ENCODE results near the gene GNPTAB.
A peak's percentile ranks its signal among the peaks of the same experiment; 100 is the strongest.

Gene GNPTAB

DNA sequence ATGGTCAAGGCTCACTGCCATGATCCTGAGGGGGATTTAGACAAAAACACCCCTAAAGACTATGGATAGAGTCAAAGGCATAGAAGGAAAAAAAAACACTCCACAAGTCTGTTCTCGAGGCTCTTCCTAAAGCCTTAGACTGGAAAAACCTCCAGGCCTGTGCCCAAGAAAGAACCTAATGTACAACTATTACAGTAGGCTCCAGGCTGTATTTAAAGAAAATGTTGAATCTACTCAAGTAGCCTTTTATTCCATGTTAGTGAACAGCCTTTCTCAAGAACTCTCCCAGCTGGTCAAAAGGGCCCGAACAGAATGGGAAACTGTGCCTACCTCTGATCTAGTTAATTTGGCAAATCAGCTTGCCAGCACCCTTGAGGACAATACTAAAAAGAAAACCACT is 28.3 kb downstream of the GNPTAB start:
- DNase-seq, result no peak

DNA sequence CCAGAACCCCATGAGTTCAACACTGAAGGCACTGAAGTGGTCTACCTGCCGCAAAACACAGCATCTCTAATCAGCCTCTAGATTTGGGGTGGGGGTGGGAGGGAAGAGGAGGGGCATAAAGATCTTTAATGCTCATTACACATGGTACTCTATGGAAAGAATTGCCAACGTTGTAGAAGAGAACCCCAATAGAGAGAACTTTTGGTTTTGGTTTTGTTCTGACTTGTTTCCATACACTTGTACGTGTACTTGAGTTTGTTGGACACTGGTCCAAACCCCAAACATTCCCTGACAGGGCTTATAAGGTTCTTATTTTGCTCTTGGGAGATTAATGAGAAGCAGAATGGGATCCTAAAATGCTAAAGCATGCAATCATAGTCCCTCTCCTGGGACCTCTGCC is 31.0 kb downstream of the GNPTAB start:
- no peak for DNase-seq

DNA sequence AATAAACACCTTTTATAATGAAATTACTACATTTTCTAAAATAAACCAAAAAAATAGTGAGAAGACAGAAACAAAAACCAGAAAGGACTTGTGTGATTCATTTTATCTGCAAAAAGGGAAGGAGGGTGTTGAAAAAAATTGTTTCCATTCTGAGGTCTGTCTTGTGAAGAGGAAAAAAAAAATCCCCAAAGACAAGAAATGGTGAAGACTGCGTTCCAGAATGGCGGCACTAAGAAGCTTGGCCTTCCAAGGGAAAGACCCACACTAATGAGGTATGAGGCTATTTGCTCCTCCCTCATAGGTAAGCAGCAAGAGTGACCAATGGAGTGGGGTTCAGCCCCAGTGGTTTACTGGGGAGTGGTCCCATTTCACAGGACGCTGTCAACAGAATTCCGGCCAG is 35.0 kb downstream of the GNPTAB start:
- no peak for DNase-seq

DNA sequence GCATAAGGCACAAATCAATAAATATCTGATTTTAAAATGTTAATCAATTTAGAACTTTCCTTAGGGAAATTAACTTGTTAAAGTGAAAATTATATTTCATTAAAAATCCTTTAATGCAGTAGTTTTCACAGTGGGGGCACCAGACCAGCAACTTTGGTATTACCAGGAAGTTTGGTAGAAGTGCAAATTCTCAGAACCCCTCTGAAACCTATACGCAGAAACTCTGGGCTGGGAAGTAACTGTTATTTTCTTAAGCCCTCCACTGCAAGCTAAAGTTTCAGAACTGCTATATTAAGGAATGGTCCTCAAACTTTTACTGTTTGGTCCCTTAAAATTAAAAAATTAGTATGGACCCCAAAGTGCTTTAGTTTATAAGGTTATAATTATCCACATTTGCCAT is 35.7 kb downstream of the GNPTAB start:
- no peak for DNase-seq

DNA sequence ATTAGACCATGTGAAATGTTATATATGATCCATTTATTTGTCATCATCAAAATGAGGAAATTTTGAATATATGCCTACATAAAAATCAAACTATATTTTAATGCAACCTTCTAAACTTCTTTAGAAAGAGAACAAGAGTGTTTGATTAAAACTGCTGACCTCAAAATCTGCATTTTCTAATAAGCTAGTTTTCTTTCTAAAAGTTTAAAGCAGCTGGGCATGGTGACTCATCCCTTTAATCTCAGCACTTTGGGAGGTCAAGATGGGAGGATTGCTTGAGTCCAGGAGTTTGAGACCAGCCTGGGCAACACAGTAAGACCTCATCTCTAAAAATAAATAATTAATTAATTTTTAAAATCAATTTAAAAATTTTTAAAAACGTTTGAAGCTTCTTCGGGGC is 36.2 kb downstream of the GNPTAB start:
- no peak for DNase-seq

DNA sequence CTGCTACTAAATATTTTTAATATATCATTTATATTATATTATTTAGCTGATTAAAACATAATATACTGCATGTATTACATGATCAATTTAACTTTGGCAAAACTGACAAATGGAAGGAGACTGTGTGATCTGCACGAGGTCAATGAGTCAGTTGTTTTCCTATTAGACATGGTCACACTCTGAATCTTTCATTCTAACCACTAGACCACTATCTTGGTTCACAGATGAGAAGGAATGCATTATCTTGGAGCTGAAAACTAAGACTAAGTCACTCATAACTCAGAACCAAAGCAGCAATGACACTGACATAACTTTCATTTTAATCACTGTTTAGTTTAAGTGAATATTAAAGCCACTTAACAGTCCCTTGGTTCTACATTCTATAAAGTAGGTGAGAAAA is 37.4 kb downstream of the GNPTAB start:
- DNase-seq, result no peak

DNA sequence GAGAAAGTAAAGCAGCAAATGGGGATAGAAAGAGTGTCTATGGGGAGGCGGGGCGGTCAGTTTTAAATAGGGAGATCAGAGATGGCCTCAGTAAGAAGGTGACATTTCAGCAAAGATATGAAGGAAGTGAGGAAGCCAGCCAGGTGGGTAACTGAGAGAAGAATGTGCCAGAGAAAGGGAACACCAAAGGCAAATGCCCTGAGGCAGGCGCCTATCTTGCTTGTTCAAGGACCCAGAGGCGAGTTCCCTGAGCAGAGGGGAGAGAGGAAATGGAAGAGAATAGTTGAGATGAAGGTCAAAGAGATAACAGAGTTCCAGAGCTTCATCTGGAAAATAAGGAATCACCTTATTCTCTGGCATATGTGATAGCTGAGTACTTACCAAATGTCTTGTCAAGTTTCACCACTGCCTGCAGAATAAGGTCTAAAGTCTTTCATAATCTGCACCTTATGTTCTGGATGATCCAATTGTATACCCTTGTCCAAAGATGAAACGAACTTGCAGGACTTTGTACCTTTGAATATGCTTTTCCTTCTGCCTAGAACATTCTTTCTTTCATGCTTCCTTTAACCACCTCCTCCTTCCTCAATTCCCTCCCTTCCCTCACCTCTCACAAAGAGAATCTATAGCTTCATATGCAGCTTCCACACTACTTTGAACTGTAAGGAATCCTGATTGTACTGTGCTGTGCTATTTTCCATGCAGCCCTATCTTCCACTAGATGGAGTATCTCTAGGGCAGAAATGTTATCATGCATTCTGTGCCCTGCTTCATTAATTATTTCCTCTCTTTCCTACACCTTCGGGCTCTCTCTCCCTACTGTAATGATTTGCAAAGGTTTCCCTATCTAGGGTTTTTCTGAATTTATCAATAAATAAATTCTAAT is 38.5 kb downstream of the GNPTAB start:
- no peak for DNase-seq

DNA sequence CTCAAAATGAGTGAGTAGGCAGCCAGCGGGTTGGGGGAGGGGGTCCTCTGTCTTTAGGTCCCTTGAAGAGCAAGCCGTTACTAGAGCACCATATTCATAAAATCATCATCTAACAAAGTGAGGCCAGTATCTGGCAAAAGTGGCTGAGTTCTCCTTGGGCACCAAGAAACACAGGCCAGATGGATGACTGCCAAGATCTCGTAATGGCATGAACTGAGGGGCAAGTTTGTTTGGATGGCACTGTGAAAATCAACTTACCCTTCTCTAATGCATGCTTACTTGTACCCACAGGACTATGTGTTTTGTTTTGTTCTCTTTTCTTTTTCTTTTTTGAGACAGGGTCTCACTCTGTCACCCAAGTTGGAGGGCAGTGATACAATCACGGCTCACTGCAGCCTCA is 41.6 kb downstream of the GNPTAB start:
- no peak for DNase-seq

DNA sequence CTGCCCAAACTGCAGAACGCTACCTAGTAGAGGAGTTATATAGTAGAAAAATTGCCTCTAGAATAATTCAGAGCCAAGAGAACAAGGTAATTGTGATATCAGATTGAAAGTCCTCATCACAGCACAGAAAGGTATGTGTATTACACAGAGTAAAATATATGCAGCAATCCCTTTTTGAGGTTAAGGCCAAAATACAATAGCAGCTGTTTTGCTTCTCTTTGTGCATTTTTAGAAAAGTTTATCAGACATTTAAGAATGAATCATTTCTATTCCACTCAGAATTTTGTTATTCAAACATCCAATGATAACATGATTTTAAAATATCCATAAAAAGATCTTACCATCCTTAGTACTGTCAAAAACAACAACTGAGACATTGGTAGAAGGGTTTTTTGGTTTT is 45.1 kb downstream of the GNPTAB start:
- no peak for DNase-seq

DNA sequence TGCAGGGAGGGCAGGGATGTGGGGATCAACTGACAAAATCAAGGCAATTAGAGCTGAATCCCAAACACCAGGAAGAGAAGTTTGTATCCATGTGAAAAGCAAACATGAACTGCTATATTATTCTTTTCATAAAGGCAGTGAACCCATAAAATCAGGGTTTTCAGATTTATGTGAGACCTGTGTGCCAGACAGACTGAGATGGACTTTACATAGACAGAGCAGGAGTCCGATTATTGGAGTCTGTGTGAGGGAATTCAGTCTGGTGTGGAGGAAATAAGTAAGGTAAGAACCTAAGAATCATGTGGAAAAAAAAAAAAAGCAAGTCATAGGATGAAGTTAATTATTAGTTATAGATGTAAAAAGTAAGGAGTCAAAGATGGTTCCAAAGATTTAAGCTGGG is 46.4 kb downstream of the GNPTAB start:
- DNase-seq, result no peak

DNA sequence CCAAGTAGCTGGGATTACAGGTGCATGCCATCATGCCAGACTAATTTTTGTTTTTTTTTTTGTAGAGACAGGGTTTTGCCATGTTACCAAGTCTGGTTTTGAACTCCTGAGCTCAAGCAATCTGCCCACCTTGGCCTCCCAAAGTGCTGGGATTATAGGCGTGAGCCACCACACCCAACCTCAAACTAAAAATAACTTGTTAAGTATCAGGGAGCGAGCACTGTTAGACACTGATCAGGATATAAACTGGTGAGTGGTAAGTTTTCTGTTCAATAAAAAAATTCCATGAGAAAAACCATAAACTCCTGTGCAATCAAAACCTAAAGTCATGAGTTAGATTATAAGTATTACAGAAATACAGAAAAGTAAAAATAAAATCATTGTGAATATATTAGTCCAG is 46.9 kb downstream of the GNPTAB start:
- no peak for DNase-seq

DNA sequence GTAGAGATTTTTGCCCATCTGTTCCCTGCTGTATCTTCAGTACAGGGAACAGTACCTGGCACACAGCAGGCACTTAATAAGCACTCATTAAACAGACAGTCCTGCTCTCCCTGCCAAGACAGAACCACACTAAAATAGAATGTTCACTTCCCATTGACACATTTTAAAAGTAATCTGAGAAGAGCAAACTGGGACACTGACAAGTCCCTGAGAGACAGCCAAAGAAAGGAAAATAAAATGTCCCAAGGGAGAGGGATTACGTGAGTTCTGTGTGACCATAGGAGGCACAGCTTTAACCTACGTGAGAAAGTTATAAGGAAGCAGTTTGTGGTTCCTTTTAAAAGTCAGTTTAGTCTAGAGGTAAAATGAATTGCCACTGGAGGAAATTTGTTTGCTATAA is 47.6 kb downstream of the GNPTAB start:
- peak; percentile 15 for DNase-seq

DNA sequence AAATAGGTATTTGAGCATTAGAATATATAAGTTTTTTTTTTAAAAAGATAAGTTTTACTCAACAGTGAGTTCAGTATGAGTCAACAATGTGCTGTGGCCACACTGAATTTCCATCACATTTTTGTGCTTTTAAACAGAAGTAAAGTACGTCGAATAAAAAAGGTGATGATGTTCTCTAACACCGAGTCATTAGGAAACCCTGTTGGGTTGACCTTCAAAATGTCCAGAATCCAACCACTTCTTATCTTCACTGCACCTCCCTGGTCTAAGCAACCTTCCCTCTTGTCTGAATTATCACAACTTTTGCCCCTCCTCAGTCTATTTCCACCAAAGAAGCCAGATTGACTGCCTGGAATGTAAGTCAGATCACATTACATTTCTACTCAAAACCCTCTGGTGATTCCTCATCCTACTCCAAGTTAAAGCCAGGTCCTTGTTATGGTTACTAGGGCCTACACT is 48.5 kb downstream of the GNPTAB start:
- no peak for DNase-seq

DNA sequence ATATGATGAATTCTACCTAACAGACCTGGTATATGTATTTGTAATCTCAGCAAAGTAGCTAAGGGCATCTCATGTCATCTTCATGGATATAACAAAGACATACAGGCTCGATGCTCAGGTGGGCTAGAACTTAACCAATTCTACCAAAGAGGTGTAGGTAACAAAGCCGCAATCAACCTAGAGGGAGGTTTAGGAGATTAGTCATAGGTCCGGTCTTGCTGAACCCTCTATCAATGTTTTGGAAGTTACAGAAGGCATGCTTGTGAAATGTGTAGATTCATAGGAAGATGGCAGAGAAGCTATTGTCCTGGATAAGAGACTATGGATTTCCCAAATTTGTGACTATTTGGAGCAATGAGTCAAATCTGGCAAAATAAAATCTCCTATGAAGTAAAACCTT is 48.9 kb downstream of the GNPTAB start:
- DNase-seq, result no peak

DNA sequence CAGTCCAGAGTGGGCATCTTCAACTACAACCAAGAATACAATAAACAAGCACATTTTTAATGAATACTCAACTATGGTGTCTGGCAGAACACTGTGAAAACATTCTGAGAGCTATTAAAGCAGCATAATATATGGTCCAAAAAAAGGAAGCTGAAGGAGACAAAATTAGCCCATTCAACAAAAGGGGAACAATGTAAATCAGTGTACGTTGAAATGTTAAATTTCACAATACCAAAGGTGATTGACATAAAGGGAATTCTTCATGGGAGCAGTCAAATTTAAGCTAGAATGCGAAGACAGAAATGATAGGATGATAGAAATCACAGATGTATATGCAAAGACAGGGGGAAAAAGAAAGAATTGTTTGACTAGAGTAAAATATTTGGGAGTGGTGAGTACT is 50.2 kb downstream of the GNPTAB start:
- DNase-seq, result no peak

DNA sequence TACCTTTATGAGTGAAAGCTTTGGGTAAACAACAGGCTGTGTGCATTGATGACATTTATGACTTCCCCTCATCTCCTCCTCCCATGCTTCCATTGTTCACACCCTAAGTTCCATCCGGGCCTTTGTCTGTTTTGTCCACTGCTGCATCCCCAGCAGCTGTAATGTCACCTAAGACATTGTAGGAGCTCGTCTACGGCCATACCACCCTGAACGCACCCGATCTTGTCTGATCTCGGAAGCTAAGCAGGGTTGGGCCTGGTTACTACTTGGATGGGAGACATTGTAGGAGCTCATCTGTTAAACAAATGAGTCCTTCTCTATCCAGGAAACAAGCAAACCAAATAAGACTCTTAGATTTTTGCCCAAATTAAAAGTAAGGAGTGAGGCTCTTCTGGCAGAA is 51.1 kb downstream of the GNPTAB start:
- no peak for DNase-seq

DNA sequence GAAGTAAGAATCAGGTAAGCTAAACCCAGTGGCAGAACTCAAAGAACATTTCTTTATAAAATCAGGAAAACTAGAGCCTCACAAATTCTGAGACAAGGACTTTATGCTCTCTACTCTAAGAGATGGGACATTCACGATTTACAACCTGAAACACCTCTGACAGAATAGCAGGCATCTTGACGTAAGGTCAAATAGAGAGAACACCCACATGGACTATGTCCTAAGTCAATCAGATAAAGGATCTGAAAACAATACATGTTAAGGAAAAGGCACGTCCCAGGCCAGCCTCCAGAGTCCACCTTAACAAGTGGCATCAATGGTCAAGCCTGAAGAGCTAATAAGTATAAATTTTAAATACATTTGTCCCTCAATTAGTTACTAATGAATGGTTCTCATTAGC is 51.6 kb downstream of the GNPTAB start:
- no peak for DNase-seq

DNA sequence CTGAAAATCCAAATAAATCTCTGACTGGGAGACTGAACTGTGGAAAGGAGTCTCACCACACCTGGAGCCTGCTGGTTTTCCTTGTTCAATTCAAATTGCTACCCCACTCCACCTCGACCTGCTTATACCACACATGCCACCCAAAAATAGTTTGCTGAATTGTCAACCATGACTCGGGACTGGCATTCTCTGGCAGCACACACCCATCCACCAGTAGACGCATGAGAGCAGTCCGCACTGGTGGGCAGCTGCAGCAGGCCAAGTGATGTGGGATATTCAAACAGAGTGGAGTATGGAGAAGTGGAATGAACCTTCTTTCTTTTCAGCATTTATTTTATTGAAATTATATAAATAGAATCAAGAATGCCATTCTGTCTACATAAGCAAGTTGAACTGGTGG is 52.8 kb downstream of the GNPTAB start:
- DNase-seq, result no peak

DNA sequence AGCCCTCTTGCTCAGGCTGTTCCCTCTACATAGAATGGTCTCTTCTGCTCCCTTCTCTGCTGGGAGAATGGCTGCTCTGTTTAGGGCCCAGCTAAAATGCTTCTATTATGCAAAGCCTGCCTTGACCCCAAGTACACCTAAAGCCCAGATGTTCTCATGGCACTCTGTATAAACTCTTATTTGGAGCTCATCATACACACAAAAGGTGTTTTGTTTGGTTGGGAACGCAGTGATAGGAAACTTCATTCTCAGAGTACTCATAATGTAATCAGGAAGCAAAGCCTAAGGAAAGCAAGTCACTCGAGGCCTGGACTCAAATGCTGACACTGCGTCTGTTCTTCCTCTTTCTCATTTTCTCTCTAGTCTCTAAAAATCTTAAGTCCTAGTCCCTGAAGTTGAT is 53.3 kb downstream of the GNPTAB start:
- no peak for DNase-seq

DNA sequence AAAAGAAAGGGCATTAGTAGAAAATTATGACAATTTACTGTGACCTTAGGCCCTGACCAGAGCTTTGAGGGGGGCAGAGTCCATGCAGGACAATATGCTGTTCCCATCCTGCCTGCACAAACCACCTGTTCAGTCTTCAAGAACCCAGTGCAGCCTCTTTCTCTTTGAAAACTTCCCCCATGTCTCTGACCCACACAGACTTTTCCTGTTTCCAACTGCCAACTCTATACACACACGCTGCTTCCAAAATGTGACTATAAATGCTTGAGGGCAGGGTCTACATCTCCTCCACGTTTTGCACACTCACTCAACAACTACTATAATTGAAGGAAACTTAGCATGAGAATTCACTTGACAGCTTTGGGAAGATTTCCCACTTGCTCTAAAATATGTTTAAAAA is 54.9 kb downstream of the GNPTAB start:
- no peak for DNase-seq

DNA sequence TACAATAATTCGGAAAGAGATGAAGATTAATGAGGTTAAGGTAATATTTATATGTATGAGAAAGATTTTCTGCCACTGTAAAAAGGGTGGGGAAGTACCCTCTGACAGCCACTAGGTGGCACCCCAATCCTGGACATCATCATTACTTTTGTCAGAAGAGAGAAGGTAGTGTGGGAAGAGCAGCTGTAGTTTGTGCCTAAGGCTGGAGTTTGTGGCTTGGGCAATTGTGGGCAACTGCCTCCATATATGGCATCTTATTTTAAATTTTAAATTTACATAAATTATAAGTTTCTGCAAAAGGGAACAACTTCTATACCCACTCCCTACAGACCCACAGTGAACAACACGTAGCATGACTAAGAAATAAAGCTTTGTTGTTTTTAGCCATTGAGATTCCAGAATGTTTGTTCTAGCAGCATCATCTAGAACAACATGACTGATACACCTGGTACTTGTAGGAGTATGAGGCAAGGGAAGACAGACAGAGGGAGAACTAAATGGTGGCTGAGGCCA is 57.1 kb downstream of the GNPTAB start:
- peak; percentile 76 for DNase-seq

DNA sequence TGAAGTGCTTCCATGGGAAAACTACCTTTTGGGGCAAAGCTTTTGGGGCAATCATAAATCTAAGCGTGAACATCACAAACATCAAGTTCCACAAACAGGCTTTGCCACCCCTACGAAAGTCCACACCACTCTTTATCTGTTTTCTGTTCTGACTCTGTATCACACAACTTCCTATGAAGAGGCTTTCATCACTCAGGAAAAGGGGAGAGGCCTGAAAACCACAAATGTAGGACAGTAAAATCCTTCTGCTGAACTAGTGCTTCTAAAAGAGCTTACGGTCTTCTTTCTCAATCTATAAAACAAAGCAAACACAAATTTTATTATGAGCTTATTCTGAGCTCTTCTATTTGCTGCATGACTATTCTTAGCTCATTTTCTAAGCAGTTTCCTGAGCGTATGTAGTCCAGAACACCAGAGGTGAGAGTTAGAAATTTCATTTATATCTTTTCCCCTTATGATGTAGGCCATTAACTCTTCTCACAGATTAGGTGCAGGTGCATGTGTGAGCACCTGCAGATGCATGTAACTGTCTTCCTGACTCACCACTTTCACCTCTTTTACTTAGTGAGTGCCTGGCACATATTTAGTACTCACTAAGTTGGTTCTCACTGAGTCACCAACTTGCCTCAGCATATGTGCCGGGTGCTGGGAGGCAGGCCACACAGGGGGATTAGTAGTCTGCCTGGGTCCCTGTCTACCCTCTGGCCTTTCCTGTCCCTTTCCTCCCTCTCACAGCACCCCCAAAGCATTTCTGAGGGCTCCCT is 58.6 kb downstream of the GNPTAB start:
- no peak for DNase-seq

DNA sequence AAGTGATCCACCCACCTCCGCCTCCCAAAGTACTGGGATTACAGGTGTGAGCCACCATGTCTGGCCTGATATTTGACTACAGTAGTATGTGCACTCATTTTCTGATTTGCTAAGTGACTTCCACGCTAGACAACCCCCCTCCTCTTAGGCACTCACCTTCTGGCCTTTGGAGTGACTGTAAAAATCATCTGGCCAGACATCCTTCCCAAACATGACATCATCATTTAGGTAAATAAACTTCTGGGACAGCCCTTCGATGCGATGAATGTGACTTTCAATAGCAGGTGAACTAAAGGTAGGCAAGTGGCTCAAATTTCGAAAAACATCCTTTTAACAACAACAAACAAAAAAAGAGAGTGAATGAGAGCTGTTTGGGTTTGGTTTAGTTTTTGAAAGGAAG is 60.9 kb downstream of the GNPTAB start:
- no peak for DNase-seq

DNA sequence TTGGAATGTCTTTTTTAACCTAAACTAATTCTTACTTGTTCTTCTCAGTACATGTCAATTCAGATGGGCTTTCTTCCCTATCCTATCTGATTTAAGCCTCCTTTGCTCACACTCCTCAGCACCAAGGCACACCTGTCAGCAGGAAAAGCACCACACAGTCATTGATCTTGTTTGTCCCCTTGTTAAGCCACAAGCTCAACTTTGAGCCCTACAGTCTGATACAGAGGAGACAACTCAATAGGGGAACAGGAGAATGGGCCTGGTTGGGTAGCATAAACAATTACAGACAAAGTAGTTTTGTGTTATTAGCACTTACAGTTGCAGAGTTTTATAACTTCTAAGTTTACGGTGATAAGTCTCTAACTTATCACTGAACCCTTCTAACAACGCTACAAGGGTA is 62.0 kb downstream of the GNPTAB start:
- DNase-seq, result no peak
